ENCODE measurements around the gene ZNF175.

Gene ZNF175

DNA sequence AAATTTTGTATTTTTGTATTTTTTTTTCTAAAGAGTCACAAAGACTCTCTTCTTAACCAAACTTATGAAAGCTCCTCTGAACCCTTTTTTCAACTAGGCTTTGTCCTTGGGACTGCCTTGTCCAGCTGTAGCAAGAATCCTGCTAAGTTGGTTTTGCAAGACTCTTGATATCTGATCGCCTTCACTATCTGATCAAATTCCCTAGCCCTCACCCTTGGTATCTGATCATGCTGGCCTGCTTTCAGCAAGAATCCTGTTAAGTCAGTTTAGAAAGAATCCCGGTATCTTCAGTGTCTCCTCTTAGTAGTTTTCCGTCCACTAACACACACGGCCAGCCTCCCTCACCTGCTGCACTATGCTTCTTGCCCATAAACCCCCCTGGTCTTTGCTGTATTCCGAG is 61.0 kb downstream of the ZNF175 start:
- no peak for DNase-seq (ENCODE audit: low read depth)

DNA sequence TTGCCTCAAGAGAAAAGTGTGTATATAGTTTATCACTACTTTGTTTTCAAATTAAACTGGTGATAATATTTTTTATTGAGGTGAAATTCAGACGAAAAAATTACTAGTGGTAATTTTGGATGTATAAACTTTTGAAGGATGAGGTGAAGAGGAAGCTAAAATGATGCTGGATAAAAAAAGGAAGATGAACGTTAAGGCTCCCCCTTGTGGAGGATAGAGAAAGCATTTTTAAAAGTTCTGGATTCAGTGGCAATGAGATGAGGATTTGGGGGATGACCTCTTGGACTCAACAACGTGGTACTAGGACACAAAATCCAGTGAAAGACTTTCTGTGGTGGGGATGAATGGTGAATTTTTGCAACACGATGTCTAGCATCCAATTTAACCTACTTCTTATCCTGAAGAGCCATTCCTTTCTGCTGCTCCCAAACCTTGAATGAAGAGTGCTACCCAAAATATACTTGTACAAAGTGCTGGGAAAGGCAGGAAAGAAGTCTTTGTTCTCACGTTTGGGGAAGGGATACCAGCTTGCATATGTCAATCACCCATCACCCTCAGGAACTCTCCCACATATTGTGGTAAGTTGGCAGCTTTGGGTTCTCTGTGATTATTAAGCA is 66.4 kb downstream of the ZNF175 start:
- DNase-seq (ENCODE audit: low read depth): no peak

DNA sequence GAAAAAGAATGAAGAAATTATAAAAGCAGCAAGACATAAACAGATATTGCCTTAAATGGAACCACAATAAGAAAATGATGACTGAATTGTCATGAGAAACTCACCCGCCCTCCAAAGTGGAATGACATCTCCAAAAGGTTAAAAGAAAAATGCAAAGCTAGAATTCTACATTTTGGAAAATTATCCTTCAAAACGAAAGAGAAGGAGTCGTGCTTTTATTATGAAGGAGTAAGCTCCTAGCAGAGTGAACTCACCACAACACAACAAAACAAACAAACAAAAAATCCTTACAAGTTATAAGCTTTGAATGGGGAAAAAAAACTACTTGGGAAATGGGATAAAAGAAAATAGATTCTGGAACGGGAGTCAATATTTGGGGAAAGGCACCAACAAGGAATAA is 68.8 kb downstream of the ZNF175 start:
- DNase-seq (ENCODE audit: low read depth): no peak

DNA sequence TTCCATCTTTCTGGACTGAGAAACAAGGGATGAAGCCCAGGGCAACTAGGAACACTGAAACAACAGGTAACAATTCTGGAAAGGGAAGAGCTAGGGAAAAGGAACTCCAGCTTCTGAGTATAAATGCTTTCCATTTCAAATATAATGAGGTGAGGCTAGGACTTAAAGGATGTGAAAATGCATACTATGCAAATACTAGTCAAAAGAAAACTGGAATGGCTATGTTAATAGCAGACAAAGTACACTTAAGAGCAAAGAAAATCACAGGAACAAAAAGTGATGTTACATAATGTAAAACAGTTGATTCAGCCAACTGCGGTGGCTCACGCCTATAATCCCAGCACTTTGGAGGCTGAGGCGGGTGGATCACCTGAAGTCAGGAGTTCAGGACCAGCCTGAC is 69.3 kb downstream of the ZNF175 start:
- no peak for DNase-seq (ENCODE audit: low read depth)

DNA sequence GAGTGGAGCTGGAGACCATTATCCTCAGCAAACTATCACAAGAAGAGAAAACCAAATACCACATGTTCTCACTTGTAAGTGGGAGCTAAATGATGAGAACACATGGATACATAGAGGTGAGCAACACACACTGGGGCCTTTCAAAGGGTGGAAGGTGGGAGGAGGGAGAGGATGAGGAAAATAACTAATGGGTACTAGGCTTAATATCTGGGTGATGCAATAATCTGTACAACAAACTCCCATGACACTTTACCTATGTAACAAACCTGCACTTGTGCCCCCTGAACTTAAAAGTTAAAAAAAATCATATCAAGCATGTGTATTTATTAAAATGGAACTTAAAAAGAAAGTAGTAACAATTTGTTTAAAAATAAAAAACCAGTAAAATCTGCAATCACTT is 70.6 kb downstream of the ZNF175 start:
- DNase-seq (ENCODE audit: low read depth): no peak

Measured in stimulated activated CD4-positive, alpha-beta T cell treated with anti-CD3 and anti-CD28 coated beads, Interleukin-2, amount 100 ng/mL, for 4 hours (primary cell).